Activated naive CD4-positive, alpha-beta T cell treated with anti-CD3 and anti-CD28 coated beads, Interleukin-2, amount 10 ng/mL, durations not matched to agents 7 days and 5 days (primary cell): ENCODE results near the gene RAB38.

Source experiments
- CTCF ChIA-PET: fragments of 350-600 bp; sonication (Branson Sonifier 250); formaldehyde crosslinking; loops from one replicate; lab custom pipeline; 2021; ENCODE audit warnings: antibody characterized with exemption; lab: Charles Lee
- DNase-seq: peaks from one replicate; pipeline ENCODE4 v3.0.0-alpha.2; 2020
- H3K27ac Mint-ChIP-seq: one replicate; pipeline ENCODE4 v1.8.0; 2021; ENCODE audit warnings: mild to moderate bottlenecking, moderate library complexity, mixed read lengths
- H3K27me3 Mint-ChIP-seq: one replicate; pipeline ENCODE4 v1.8.0; 2021; ENCODE audit warnings: mild to moderate bottlenecking, mixed read lengths
- H3K36me3 Mint-ChIP-seq: one replicate; pipeline ENCODE4 v1.8.0; 2021; ENCODE audit warnings: mixed read lengths
- H3K4me1 Mint-ChIP-seq: one replicate; pipeline ENCODE4 v1.8.0; 2021; ENCODE audit warnings: mixed read lengths
- H3K4me3 Mint-ChIP-seq: one replicate; pipeline ENCODE4 v1.8.0; 2021; ENCODE audit warnings: mild to moderate bottlenecking, moderate library complexity, mixed read lengths
- H3K9me3 Mint-ChIP-seq: one replicate; pipeline ENCODE4 v1.8.0; 2021; ENCODE audit warnings: mixed read lengths

The RAB38 gene

GRCh38 chr11:88157370-88157769 lies 17.9 kb downstream of the RAB38 start:
- peaks cover 10% of the 10 kb centered on the region for H3K9me3 Mint-ChIP-seq
- no peaks in the 10 kb centered on the region for H3K36me3 Mint-ChIP-seq
- CTCF ChIA-PET, result no interaction called here
- H3K4me1 Mint-ChIP-seq, result no peaks in the 10 kb centered on the region
- H3K27me3 Mint-ChIP-seq, result peaks cover 14% of the 10 kb centered on the region
- H3K27ac Mint-ChIP-seq, result no peak overlapping the region
- DNase-seq, result no peak
- no peak overlapping the region for H3K4me3 Mint-ChIP-seq

GRCh38 chr11:88152381-88152780 lies 22.9 kb downstream of the RAB38 start:
- peaks cover 10% of the 10 kb centered on the region for H3K27me3 Mint-ChIP-seq
- CTCF ChIA-PET, result no interaction called here

GRCh38 chr11:88151709-88152265 lies 23.5 kb downstream of the RAB38 start:
- peaks cover 10% of the 10 kb centered on the region for H3K27me3 Mint-ChIP-seq
- peaks cover 8% of the 10 kb centered on the region for H3K9me3 Mint-ChIP-seq
- CTCF ChIA-PET, result no interaction called here
- DNase-seq, result no peak
- no peaks in the 10 kb centered on the region for H3K4me1 Mint-ChIP-seq
- H3K36me3 Mint-ChIP-seq, result no peaks in the 10 kb centered on the region
- H3K27ac Mint-ChIP-seq, result no peak overlapping the region
- no peak overlapping the region for H3K4me3 Mint-ChIP-seq

More at GRCh38 chr11:88152381-88152780, 22.9 kb downstream of the RAB38 start:
- H3K9me3 Mint-ChIP-seq, result peaks cover 10% of the 10 kb centered on the region
- no peak overlapping the region for H3K4me3 Mint-ChIP-seq
- DNase-seq, result no peak
- no peak overlapping the region for H3K27ac Mint-ChIP-seq
- no peaks in the 10 kb centered on the region for H3K4me1 Mint-ChIP-seq
- no peaks in the 10 kb centered on the region for H3K36me3 Mint-ChIP-seq

- CTCF ChIA-PET, result no interaction called here
- H3K4me3 Mint-ChIP-seq, result no peak overlapping the region
These were observed 29.1 kb downstream of the RAB38 start for GRCh38 chr11:88146106-88146505.

DNA sequence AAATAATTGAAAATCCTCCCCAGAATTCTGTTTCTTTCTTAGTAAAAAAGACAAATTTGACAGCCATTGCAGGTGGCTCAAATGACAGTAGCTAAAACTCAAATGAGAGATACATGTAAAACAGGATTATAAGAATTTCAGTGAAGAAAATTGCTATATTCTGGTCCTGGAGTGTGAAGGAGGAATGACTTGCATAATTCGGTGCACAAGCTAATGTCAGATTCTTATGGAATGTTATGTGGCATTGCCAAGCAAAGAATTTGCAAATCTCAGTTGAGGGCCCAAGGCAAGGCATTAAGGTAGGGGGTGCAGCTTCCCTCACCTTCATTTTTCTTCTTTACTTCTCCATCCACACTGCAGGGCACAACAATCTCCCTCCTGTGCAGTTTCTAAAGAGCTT lies 35.4 kb downstream of the RAB38 start:
- H3K27me3 Mint-ChIP-seq, result no peaks in the 10 kb centered on the region
- H3K4me1 Mint-ChIP-seq, result no peaks in the 10 kb centered on the region
- no peaks in the 10 kb centered on the region for H3K9me3 Mint-ChIP-seq
- H3K36me3 Mint-ChIP-seq, result no peaks in the 10 kb centered on the region
- H3K4me3 Mint-ChIP-seq, result no peak overlapping the region
- no peak for DNase-seq
- H3K27ac Mint-ChIP-seq, result no peak overlapping the region
- CTCF ChIA-PET, result no interaction called here

More at GRCh38 chr11:88146106-88146505, 29.1 kb downstream of the RAB38 start:
- no peaks in the 10 kb centered on the region for H3K4me1 Mint-ChIP-seq
- H3K27ac Mint-ChIP-seq, result no peak overlapping the region
- no peak for DNase-seq
- no peaks in the 10 kb centered on the region for H3K36me3 Mint-ChIP-seq
- no peaks in the 10 kb centered on the region for H3K9me3 Mint-ChIP-seq
- no peaks in the 10 kb centered on the region for H3K27me3 Mint-ChIP-seq

GRCh38 chr11:88131764-88132470 lies 43.3 kb downstream of the RAB38 start:
- Mint-ChIP-seq H3K4me1 (no peaks in the 10 kb centered on the region), H3K9me3 (no peaks in the 10 kb centered on the region), H3K4me3 (no peak overlapping the region), H3K27me3 (no peaks in the 10 kb centered on the region), H3K36me3 (no peaks in the 10 kb centered on the region), H3K27ac (no peak overlapping the region)
- CTCF ChIA-PET, result interaction anchor here (0.5 to 0.6 kb wide), 2 partner anchors 15 to 780 kb away, joined by 3 to 4 read pairs; no protein-coding TSS in a partner anchor
- DNase-seq, result no peak

- CTCF ChIA-PET, result no interaction called here
- Mint-ChIP-seq H3K36me3 (no peaks in the 10 kb centered on the region), H3K9me3 (no peaks in the 10 kb centered on the region), H3K4me1 (no peaks in the 10 kb centered on the region), H3K4me3 (no peak overlapping the region), H3K27me3 (peaks cover 4% of the 10 kb centered on the region), H3K27ac (no peak overlapping the region)
- no peak for DNase-seq
These were observed 52.3 kb downstream of the RAB38 start for GRCh38 chr11:88122956-88123355.

DNA sequence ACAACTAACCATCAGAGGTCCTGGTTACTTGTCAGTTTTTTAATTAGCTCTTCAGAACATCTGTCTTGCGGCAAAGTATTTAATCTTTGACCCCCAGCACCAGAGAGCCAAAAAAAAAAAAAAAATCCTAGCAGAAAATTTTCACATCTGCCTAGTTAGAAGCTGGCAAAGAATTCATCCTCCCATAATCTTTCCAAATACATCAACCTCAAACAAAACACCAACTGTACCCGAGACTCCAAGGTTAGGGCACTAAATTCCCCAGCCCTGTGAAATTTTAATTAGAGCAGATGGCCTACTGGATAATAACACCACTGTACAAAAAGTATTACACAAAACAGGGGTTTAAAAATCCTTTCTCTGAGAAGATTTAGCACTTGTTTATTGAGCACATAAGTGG lies 55.7 kb downstream of the RAB38 start:
- Mint-ChIP-seq H3K9me3 (no peaks in the 10 kb centered on the region), H3K4me3 (no peak overlapping the region), H3K27ac (no peak overlapping the region), H3K27me3 (peaks cover 4% of the 10 kb centered on the region), H3K4me1 (no peaks in the 10 kb centered on the region), H3K36me3 (no peaks in the 10 kb centered on the region)
- CTCF ChIA-PET, result interaction anchor here (1.0 kb wide), 1 partner anchor 16 kb away, joined by 3 read pairs; no protein-coding TSS in a partner anchor
- no peak for DNase-seq

DNA sequence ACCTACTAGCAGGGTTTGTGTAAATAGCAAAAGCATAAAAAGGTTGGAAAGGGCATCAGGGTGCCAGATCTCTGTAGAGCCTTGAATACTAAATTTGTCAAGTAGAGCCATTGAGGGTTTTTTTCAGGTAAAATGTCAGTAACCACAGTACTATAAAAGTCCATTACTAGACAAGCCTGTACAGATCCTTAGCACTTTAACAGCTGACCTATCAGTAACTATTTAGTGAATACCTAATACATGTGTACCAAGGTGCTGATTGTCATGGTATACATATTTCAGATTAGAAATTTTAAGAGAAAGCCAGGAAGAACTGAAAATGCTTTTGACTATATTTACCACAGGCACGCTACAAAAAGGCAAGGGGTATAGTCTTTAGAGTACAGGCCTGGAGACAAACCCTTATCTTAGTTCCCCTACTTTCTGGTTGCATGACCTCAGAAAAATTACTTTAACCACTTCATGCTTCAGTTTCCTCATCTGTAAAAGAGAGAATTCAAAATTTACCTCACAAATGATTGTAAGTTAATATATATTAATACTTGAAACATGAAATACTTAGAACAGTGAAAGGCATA lies 57.9 kb downstream of the RAB38 start:
- Mint-ChIP-seq H3K27me3 (no peaks in the 10 kb centered on the region), H3K27ac (no peak overlapping the region), H3K4me3 (no peak overlapping the region), H3K9me3 (no peaks in the 10 kb centered on the region), H3K36me3 (no peaks in the 10 kb centered on the region), H3K4me1 (no peaks in the 10 kb centered on the region)
- no peak for DNase-seq
- CTCF ChIA-PET, result interaction anchor here (0.8 kb wide), 1 partner anchor 114 kb away, joined by 4 read pairs; no protein-coding TSS in a partner anchor

- CTCF ChIA-PET, result no interaction called here
- no peak for DNase-seq
- no peaks in the 10 kb centered on the region for H3K4me1 Mint-ChIP-seq
- no peaks in the 10 kb centered on the region for H3K9me3 Mint-ChIP-seq
- H3K4me3 Mint-ChIP-seq, result no peak overlapping the region
- no peaks in the 10 kb centered on the region for H3K27me3 Mint-ChIP-seq
- no peaks in the 10 kb centered on the region for H3K36me3 Mint-ChIP-seq
- no peak overlapping the region for H3K27ac Mint-ChIP-seq
These were observed 59.2 kb downstream of the RAB38 start for GRCh38 chr11:88115828-88116755.

GRCh38 chr11:88114486-88115045 lies 60.7 kb downstream of the RAB38 start:
- no peak overlapping the region for H3K27ac Mint-ChIP-seq
- no peaks in the 10 kb centered on the region for H3K36me3 Mint-ChIP-seq
- H3K4me1 Mint-ChIP-seq, result no peaks in the 10 kb centered on the region
- no peak for DNase-seq
- H3K9me3 Mint-ChIP-seq, result no peaks in the 10 kb centered on the region
- CTCF ChIA-PET, result no interaction called here
- H3K4me3 Mint-ChIP-seq, result no peak overlapping the region
- no peaks in the 10 kb centered on the region for H3K27me3 Mint-ChIP-seq

DNA sequence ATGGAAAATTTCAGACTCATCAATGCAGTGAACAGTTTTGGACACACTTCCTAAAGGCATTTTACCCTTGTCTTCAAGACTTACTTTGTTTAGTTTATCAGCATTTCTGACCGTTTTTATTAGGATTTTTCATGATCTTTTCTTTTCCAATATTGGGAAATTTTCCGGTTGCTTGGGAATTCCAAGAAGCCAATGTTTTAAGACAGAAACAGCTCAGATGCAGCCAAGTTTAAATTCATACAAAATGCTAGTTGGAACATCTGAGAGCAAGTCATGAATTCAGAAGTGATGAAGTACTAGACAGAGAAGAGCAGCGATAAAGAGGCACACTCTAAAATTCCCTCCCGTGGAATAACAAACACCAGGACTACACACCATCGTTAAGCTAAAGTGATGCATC lies 68.6 kb downstream of the RAB38 start:
- DNase-seq, result no peak
- H3K27ac Mint-ChIP-seq, result no peak overlapping the region
- H3K4me3 Mint-ChIP-seq, result no peak overlapping the region
- H3K9me3 Mint-ChIP-seq, result peaks cover 1% of the 10 kb centered on the region
- CTCF ChIA-PET, result interaction anchor here (0.7 to 1.4 kb wide), 2 partner anchors 90 to 447 kb away, joined by 3 read pairs; no protein-coding TSS in a partner anchor
- H3K4me1 Mint-ChIP-seq, result no peaks in the 10 kb centered on the region
- H3K36me3 Mint-ChIP-seq, result no peaks in the 10 kb centered on the region
- no peaks in the 10 kb centered on the region for H3K27me3 Mint-ChIP-seq

DNA sequence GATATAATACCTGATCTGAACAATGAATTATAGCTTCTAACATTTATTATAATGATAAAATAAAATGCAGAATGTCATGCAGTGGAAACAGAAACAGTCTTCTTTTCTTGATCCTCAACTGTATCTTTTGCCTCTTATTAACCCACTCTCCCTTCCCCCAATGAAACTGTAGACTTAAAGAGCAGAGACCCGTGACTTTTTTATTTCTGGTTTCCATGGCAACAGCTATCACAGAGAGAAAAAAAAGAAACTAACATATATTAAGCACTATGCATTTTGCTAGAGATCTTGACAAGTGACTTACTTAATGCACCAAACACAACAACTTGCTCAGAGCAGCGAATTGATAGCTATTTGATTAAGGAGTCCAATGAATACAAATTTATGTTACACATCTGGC lies 69.3 kb downstream of the RAB38 start:
- no peaks in the 10 kb centered on the region for H3K36me3 Mint-ChIP-seq
- no peaks in the 10 kb centered on the region for H3K4me1 Mint-ChIP-seq

More for the DNA sequence above, 69.3 kb downstream of the RAB38 start:
- Mint-ChIP-seq H3K27ac (no peak overlapping the region), H3K9me3 (peaks cover 1% of the 10 kb centered on the region), H3K27me3 (no peaks in the 10 kb centered on the region), H3K4me3 (no peak overlapping the region)
- no peak for DNase-seq
- CTCF ChIA-PET, result interaction anchor here (0.7 to 2.1 kb wide), 5 partner anchors 89 to 449 kb away, joined by 3 to 9 read pairs (median 3); no protein-coding TSS in a partner anchor
